Esophagus squamous epithelium (tissue), 4 donors: ENCODE results near the gene MAGI1.

Experiments used
- CTCF ChIP-seq, 6 experiments: fragments of 450-650 bp in 4 of 6; fragments of 200-600 bp in 2 of 6; sonication (generic) in 2 of 6; IDR thresholded peaks; one replicate each; pipeline ENCODE4 v1.5.1; 2016 to 2019; ENCODE audit warnings: antibody characterized with exemption in 6 of 6, mild to moderate bottlenecking in 4 of 6, moderate library complexity in 4 of 6
- POLR2A ChIP-seq, 4 donors: fragments of 450-650 bp; IDR thresholded peaks; one replicate each; pipeline ENCODE4 v1.6.1; 2017; ENCODE audit warnings: antibody characterized with exemption in 4 of 4, mild to moderate bottlenecking in 4 of 4, moderate library complexity in 3 of 4

DNA sequence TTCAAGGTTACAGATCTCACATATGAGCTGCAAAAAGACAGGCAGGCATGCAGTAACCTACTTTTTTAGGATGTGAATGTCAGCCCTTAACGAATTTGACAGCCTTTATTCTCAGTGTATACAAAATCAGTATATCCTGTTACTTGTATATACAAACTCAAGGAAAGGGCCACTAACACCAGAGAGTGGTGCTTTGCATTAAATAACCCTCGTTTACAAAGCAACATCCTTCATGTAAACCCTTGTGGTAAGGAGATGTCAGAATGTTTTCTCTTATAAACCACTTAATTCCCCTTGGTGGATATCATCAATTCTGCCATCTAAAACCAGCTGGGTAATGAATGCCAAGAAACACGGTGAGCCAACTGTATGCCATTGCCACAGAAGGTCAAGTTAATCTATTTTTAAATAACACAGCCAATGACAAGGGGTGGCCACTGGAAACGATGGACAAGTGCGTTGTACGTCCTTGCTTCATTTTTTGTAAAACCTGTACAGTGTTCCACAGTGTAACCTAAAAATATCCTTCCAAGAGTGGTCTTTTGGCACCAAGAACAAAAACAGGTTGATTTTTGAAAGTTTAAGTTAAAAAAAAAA is 7.5 kb downstream of the MAGI1 start:
- TF ChIP-seq POLR2A (IDR thresholded peaks at IDR 0.05): no peak
- no peak for TF ChIP-seq CTCF (IDR thresholded peaks at IDR 0.05)
